ENCODE measurements around the gene SNX22. TPM values are rescaled to one million over a fixed set of nuclear protein-coding genes. Genes with fewer than 3 reads are reported as not detected.

Gene SNX22
- polyA plus RNA-seq, 1 donor = 1.9 TPM

DNA sequence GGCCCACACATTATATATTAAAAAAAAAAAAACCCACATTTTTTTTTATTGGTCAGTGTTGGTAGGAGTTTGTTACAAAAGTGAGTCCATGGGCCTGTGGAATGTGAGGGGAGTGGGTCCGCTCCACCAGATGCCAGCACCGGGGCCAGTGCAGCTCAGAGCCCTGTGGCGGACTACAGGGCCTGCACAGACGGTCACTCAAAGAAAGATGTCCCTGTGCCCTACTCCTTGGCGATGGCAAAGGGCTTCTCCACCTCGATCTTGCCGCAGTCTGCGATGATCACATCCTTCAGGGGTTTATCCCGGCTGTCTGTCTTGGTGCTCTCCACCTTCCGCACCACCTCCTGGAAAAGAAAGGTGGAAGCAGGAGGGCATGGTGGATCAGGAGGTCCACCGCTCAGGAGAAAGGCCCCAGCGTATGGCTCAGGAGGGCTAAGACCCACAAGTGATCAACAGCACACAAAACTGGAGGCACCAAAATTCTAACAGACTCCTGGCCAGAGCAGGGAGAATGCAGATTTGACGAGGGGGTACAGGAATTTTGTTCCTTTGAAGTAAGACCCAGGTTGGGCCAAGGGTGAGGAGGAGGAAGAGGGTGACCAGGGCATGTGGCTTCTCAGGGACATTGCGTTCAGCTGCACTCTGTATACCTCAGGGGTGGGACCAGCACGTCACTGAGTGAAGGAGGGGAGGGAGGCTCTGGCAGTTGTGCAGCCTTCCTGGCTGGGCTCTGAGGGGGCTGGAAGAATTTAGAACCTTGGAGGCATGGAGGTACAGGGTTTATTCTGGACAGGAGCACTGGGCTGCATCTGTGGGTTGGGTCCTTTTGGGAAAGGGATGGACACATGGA, 4.5 kb downstream of the SNX22 start:
- DNase-seq = no peak

DNA sequence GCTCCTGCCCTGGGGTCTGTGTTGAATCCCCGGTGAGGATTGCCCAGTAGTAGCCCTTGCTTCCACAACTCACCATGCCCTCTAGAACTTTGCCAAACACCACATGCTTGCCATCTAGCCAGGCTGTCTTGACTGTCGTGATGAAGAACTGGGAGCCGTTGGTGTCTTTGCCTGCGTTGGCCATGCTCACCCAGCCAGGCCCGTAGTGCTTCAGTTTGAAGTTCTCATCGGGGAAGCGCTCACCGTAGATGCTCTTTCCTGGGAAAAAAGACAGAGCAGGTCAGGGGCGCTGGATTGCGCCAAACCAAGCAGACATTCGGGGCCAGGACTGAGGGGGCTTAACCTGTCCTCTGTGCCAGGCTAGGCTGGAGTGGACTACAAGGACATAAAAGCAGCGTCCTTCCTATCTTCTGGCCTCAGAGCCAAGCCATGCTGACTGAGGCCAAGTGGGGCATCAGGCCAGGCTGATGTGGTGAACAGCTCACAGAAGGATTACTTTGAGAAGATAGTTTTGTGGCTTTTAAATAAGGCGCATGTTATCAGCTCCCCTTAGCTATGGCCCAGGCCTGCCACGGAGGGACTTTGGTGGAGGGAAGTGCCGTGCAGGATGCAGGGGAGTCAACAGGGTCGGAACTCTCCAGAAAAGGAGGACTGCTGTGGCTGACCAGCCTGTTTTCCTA, 5.3 kb downstream of the SNX22 start:
- DNase-seq = no peak

DNA sequence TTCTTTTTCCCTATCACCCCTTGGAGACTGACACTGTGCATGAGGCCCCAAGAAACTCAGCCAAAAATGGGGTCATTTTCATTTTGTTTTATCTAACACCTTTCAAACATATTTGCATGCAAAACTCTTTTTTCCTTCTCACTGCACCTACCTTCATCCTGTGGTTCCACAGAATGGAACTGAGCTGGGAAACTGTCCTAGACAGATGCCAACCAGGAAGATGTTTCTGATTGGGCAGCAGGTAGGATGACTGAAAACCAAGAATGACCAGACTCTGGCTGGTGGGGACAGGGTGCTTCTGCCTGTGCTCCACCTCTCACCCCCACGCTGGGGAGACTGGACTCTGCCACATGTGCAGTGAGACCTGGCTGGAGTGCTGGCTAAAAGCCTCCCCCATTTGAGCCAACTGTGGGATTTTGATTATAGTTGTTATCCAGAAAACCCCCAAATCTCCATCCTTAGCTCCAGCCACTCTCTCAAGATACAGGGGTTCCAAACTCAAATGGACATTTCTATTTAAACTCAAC, 6.1 kb downstream of the SNX22 start:
- no peak for DNase-seq

DNA sequence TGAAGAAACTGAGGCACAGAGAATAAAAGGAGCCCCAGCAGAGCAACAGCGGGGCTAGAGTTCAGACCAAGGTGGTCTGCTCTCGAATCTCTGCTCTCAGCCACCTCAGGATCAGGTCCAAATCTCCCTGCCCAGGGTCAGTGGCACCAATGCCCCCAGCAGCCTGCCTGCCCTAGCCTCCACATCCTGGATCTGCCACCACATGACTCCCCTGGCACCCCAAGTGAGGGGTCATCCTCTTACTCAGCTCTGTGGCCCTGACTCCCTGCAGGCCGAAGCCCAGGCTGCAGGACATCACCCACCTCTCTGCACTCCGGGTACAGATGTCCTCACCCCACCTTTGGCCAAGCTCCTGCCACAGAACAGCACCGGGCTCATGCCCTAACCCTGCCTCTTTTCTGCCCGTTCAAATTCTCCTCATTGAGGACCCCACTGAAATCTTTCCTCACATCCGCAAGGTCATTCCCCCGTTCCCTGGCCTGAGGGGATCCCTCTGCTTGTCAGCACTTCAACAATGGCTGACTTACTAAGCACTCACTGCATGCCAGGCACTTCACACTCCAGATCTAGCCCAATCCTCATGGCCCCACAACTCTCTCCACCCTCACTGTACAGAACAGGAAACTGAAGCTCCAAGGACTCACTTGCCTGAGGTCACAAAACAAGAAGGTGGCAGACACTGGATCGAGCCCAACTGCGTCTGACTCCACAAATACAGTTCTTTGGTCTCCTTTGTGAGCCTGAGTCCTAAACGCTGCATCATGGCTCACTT, 7.0 kb downstream of the SNX22 start:
- no peak for DNase-seq

DNA sequence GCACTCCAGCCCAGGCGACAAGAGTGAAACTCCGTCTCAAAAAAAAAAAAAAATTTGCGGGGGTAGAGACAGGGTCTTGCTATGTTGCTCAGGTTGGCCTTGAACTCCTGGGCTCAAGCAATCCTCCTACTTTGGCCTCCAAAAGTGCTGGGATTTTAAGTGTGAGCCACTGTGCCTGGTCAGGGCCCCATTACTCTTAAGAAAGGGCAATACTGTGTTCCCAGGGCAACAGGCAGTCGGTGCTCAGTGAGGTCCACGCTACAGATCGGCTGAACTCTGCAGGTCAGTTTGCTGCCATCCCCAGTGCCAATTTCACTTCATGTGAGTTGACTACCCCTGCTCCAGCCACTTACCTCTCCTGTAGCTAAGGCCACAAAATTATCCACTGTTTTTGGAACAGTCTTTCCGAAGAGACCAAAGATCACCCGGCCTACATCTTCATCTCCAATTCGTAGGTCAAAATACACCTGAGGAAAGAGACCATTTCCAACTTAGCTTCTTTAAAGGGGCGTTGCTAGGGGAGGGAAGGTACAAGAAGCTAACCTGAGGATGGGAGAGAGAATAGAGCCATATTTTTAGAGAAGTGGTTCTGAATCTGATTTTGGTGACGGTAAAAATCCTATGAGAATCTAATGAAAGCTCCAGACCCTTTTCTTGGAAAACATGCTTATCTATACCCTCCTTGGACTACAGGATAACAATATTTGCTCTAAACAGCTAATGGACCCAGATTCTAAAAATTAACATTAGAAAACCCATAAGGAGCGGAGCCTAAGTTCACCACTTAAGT, 10.4 kb downstream of the SNX22 start:
- no peak for DNase-seq

DNA sequence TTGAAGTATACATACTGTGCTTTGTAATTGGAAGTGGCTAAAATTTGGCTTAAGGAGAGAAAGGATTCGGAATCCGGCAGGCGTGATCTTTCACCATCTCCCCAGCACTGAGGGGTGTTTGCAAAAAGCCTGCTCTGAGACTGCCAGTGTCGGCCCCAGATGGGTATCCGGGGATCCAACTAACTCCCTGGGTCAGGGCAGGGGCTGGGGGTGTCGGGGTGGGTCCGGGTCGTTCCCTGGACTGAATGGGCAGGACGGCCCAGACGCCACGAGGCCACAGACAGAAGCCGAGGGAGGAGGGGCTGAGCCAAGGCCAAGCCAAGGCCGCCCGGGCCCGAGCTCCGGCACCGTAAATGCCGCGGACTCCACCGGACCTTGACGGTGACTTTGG, 10.9 kb downstream of the SNX22 start:
- no peak for DNase-seq

DNA sequence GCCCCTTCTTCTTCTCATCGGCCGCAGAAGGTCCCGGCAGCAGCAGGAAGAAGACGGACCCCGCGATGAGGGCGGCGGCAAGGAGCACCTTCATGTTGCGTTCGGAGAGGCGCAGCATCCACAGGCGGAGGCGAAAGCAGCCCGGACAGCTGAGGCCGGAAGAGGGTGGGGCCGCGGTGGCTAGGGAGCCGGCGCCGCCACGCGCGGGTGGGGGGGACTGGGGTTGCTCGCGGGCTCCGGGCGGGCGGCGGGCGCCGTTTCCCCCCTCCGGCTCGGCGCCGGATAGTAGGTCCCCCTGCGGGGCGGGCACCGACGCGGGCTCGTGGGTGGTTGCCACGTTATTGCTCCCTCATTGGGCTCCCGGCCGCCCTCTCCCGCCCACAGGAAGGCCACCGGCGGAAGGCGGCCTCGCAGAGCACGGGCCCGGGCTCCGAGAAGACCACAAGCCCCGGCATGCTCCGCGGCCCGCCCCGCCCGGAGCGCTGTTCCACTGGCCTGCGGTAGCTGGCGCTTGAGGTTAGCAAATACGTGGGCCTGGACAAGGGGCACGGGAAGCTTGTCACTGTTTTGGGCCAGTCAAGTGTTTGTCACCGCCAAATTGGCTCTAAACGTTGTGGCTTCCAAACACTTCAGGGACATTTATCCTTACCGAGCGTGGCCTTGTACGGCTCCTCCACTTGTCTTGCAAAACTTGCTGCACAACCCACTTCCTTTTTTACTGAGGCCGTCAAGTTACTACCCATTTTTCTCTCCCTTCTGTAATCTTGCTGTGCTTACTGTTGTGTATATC, 11.5 kb downstream of the SNX22 start, which contains the start of gene PPIB:
Gene PPIB, minus strand, starts transcription at position 154 of the 790 bp plus-strand sequence. Its CDS starts 36 bp downstream, at position 118.
- peak; percentile 95 for DNase-seq

DNA sequence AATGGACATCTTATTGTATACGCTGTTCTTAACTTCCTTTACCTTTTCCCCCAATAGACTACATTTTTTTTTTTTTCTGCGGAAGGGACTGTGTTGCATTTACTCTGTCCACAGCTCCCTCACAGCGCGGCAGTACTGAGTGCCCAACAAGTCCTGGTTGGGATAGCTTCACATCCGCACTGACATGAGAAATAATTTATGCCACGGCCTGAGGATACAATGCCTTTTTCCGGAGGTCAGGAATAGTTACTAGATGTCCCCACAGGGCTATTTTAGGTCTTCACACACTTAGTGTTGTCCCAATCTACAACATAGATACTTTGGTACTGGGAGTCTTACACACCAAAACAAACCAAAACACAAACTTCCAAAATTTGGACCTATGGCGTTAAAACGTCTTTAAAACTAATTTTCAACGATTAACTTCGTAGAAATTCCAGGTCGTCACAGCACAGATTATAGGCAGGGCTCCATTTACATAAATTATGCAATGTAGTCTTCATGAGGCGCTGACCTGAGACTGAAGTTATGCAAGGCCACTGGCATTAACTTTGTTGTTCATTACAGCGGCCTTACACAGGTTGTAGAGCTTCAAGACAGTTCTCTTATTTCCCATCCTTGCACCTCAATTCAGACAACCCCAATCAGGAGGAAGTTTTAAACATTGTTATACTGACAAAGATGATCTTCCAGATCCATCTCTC, 12.3 kb downstream of the SNX22 start:
- DNase-seq = no peak

DNA sequence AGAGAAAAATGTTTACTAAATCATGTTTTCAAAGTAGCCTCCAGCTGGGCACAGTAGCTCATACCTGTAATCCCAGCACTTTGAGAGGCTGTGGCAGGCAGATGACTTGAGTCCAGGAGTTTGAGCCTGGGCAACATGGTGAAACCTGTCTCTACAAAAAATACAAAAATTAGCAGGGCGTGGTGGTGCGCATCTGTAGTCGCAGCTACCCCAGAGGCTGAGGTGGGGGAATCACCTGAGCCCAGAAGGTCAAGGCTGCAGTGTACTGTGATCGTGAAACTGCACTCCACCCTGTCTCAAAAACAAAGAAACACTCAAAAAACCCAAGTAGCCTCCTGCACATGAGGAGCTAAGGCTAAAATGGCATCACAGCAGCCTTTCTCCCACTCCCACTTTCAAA, 12.9 kb downstream of the SNX22 start:
- no peak for DNase-seq

DNA sequence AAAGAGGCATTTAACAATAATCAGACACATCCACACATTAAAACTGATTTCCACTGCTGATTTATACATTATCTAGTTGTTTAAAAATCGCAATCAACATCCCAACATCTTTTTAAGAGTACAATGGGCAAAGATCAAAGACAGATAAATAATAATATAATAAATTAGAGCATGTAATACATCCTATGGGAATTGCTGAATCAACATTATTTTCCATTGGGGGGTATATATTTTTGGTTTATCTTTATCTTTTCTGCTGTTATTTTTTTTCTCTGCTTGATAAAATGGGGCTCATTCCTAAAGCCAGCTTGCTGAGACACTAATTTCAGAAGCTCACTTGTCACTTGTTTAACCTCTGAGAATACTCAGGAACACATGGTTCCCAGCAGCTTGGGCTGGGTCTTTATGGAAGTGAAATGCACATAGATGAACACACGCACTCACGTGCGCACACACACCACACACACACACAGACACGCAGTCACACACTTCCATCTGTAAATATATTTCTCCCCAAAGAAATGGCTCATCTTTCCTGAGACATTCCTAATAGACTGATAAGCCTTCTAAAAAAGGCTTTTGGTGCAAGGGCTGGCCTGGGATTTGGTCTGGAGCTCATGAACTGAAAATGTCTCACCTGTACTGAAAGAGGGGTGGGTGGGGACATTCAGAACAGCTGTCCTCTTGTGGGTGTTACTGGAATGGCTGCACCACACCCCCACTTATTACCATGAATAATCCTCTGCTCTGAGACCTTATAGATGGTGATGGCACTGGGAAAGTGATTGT, 14.8 kb downstream of the SNX22 start:
- DNase-seq = no peak

DNA sequence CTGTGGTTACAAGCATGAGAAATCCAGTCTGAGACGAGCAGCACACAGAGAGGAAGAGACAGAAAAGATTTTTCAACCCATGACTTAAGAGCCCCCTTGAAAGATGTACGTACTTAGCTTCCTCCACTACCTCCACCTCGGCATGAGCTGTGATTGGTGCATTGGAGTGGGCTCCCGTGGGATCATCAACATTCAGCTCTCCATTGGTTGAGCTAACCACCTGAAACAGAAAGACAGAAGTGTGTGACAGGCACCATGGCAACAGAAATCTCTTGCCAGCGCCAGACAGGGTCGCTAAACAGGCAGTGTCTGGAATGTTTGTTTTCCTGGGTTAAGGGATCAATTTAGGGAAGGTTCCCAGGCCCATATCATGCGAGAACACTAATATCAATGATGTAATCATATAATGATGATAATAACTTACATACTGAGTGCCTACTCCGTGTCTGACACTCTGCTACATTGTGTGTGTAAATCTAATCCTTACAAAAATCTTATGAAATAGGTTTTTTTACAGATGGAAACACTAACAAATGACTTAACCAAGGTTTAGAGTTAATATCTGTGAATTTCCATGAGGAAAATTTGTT, 28.8 kb downstream of the SNX22 start:
- DNase-seq = no peak

DNA sequence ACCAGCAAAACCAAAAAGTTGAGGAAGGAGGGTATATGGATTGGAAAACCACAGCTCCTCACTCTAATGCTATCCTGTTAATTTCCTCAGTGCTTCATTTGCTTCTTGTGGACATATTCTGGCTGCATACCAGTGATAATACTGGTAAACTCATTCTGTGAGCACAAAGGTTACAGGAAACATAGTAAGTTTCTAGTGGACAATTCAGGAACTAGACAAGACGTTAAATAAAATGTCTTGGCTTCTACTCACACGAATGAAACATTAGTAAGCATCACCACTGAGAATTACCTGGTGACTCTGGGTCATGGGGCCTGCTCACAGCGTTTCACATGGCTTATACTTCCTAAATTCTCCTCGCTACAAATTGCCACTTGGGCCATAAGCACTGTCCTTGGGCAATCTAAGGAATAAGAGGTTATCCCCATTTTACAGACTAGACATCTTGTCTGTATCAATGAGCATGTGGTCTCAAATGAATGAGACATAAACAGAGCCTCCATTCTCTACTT, 31.4 kb downstream of the SNX22 start:
- DNase-seq = no peak

DNA sequence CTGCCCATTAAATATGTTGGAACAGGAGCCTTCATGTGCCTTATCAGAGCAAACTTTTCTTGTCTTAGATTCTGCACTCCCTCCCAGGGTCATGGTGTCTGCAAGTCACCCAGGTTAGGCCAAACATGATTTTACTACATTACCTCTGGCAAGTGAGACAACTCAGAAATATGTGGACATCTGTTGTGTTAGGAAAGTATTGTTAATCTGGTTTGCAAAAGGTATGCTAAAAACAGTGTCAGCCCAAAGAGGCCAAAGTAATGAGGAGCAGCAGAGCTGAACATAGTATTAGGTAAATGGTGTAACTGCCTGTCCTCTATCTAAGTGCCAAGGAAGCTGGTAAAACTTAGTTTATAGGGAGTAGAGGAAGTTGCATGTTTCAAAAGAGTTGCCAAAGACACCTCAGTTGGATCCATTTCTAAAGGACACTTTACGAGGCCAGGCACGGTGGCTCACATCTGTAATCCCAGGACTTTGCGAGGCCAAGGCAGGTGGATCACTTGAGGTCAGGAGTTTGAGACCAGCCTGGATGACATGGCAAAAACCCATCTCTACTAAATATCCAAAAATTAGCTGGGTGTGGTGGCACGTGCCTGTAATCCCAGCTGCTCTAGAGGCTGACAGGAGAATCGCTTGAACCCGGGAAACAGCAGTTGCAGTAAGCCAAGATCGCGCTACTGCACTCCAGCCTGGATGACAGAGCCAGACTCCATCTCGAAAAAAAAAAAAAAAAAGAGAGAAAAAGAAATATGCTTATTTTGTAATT, 33.8 kb downstream of the SNX22 start:
- DNase-seq = no peak

DNA sequence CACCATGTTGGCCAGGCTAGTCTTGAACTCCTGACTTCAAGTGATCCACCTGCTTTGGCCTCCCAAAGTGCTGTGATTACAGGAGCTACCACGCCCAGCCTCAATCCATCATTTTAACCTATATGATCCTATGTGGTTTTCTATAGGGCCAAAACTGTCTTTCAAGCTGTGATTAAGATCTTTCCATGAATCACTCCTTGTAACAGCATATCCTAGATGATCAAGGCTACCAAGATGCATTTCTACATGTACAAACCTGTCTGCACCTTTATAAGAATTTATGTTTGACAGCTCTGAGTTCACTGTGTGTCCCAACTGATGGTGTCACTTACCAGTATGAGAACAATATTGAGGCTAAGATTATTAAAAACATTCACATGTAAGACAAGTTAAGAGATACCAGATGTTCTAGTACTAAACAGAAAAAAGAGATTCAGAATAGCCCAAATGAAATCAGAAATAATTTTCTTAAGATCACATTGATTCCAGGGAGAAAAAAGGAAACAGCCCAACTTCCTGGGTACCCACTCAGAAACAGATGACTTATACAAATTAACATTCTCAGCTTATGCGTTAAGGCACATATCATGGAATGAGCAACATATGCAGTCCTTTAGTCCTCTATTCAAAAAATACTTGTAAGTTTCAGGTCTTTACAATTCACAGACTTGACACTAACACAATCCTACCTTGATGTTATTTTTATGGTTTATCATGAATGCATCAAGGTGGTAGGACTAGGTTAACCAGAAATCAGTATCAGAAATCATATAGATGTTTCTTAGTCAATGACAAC, 36.1 kb downstream of the SNX22 start:
- no peak for DNase-seq

DNA sequence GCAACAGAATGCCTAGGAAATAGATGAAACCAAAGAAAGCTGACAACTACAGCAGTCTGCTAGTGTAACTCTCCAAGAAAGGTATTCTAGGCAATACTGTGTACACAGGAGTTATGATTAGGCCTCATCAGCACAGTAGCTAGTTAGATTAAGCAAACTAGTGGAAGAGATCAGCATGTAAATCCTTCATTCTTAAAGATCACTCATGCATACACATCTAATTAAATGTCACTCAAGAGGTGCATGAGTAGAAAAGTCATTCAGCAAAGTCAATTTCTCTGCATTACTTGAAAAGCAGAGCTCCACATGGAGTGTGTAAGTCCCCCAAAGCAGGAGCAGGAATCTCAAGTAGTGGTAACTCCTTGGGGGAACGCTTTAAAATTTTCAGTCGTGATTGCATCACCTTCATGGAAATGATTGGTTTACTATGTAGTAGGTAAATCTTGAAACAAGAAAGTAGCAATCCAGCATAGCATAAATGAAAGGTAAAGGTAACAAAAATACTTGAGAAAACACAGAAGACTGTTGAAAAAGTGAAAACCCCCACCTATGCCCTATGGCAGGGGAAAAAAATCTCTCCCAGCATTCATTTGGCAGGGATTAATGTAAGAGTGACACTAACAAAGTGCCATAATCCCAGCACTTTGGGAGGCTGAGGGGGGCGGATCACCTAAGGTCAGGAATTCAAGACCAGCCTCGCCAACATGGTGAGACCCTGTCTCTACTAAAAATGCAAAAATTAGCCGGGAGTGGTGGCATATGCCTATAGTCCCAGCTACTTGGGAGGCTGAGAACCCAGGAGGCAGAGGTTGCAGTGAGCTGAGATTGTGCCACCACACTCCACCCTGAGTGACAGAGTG, 40.7 kb downstream of the SNX22 start:
- no peak for DNase-seq

DNA sequence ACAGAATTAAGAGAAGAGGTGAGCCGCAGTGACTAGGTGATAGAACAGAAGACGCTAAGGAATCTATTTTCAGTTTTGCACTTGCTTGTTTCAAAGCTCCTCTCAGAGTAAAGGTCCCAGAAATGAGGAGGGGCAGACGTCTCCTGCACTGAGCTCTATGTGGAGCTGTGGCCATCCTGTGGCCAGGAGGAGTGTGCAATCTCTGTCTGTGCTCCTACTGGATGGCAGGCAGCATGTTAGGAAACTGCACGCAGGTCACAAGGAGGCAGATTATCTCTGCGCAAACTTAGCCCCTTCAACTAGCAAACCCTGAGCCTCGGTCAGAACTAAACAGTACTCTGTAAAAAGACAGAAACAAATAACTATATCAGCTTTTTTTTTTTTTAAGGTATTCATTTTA, 42.4 kb downstream of the SNX22 start:
- no peak for DNase-seq

Data from left kidney (tissue), 2 donors.